H9 (cell line): ENCODE measurements around the gene LRMDA. TPM values are rescaled to one million over a fixed set of nuclear protein-coding genes. Genes with fewer than 3 reads are reported as not detected.

Source experiments
- DNase-seq: peaks from one replicate; pipeline ENCODE4 v3.0.0-alpha.2; 2017
- H2AFZ ChIP-seq: one replicate; pipeline ENCODE4 v1.6.1; 2013; ENCODE audit warnings: mild to moderate bottlenecking, low read length, control low read depth, moderate library complexity
- H2AK5ac ChIP-seq: 2 replicates; pipeline ENCODE4 v1.6.1; 2013; ENCODE audit warnings: low read length, control low read depth, mixed read lengths; ENCODE audit not compliant: insufficient read length
- H2BK120ac ChIP-seq: one replicate; pipeline ENCODE4 v1.6.1; 2013; ENCODE audit warnings: low read depth, mild to moderate bottlenecking, low read length, control low read depth, inconsistent platforms; ENCODE audit not compliant: poor library complexity, severe bottlenecking
- H2BK12ac ChIP-seq: 2 replicates; pipeline ENCODE4 v1.6.1; 2013; ENCODE audit warnings: low read length, control low read depth, mixed read lengths, low read depth; ENCODE audit not compliant: insufficient read length
- H2BK15ac ChIP-seq: 2 replicates; pipeline ENCODE4 v1.6.1; 2013; ENCODE audit warnings: low read depth, low read length, control low read depth
- H2BK20ac ChIP-seq: one replicate; pipeline ENCODE4 v1.6.1; 2013; ENCODE audit warnings: low read depth, mild to moderate bottlenecking, low read length, control low read depth, inconsistent platforms; ENCODE audit not compliant: poor library complexity, severe bottlenecking
- H2BK5ac ChIP-seq: 2 replicates; pipeline ENCODE4 v1.6.1; 2013; ENCODE audit warnings: low read length, control low read depth, mixed read lengths; ENCODE audit not compliant: insufficient read length
- H3K14ac ChIP-seq: 2 replicates; pipeline ENCODE4 v1.6.1; 2013; ENCODE audit warnings: low read length, control low read depth; ENCODE audit not compliant: insufficient read depth
- H3K18ac ChIP-seq: 2 replicates; pipeline ENCODE4 v1.6.1; 2013; ENCODE audit warnings: low read depth, mild to moderate bottlenecking, mixed read lengths, low read length, control low read depth; ENCODE audit not compliant: insufficient read length
- H3K23ac ChIP-seq: 2 replicates; pipeline ENCODE4 v1.6.1; 2013; ENCODE audit warnings: low read length, control low read depth, mixed read lengths, low read depth; ENCODE audit not compliant: insufficient read length
- H3K23me2 ChIP-seq: 2 replicates; pipeline ENCODE4 v1.6.1; 2013; ENCODE audit warnings: low read depth, mild to moderate bottlenecking, mixed read lengths, low read length, control low read depth; ENCODE audit not compliant: insufficient read length, poor library complexity, severe bottlenecking
- H3K27ac ChIP-seq: 2 replicates; pipeline ENCODE4 v1.5.1; 2013; ENCODE audit warnings: low read length, control low read depth, mixed read lengths, low read depth; ENCODE audit not compliant: insufficient read length
- H3K27me3 ChIP-seq: 2 replicates; pipeline ENCODE4 v1.6.1; 2013; ENCODE audit warnings: low read length, control low read depth, inconsistent platforms; ENCODE audit not compliant: insufficient read depth
- H3K4ac ChIP-seq: 2 replicates; pipeline ENCODE4 v1.6.1; 2013; ENCODE audit warnings: low read depth, mild to moderate bottlenecking, control low read depth, inconsistent platforms, low read length, moderate library complexity
- H3K4me1 ChIP-seq: 2 replicates; pipeline ENCODE4 v1.6.1; 2013; ENCODE audit warnings: low read length, control low read depth, inconsistent platforms; ENCODE audit not compliant: insufficient read depth
- H3K4me2 ChIP-seq: 2 replicates; pipeline ENCODE4 v1.6.1; 2013; ENCODE audit warnings: low read length, control low read depth, mixed read lengths; ENCODE audit not compliant: insufficient read length, insufficient read depth
- H3K56ac ChIP-seq: 2 replicates; pipeline ENCODE4 v1.6.1; 2013; ENCODE audit warnings: low read depth, mild to moderate bottlenecking, mixed read lengths, low read length, control low read depth; ENCODE audit not compliant: insufficient read length
- H3K79me1 ChIP-seq: 2 replicates; pipeline ENCODE4 v1.6.1; 2013; ENCODE audit warnings: low read depth, mild to moderate bottlenecking, moderate library complexity, low read length, control low read depth, inconsistent platforms; ENCODE audit not compliant: insufficient read depth, poor library complexity, severe bottlenecking
- H3K79me2 ChIP-seq: 2 replicates; pipeline ENCODE4 v1.6.1; 2013; ENCODE audit warnings: low read length, control low read depth, inconsistent platforms; ENCODE audit not compliant: insufficient read depth
- H3K9ac ChIP-seq: 2 replicates; pipeline ENCODE4 v1.6.1; 2013; ENCODE audit warnings: low read length, control low read depth, mixed read lengths; ENCODE audit not compliant: insufficient read length; ENCODE audit errors: extremely low read depth
- H3K9me3 ChIP-seq: one replicate; pipeline ENCODE4 v1.6.1; 2013; ENCODE audit warnings: low read depth, low read length, inconsistent platforms; ENCODE audit not compliant: control insufficient read depth
- H3T11ph ChIP-seq: one replicate; pipeline ENCODE4 v1.6.1; 2013; ENCODE audit warnings: mild to moderate bottlenecking, low read length, control low read depth, inconsistent platforms
- H4K20me1 ChIP-seq: one replicate; pipeline ENCODE4 v1.6.1; 2013; ENCODE audit not compliant: control insufficient read depth, insufficient read length, insufficient read depth
- H4K5ac ChIP-seq: 2 replicates; pipeline ENCODE4 v1.6.1; 2013; ENCODE audit warnings: low read depth, mild to moderate bottlenecking, mixed read lengths, low read length, control low read depth; ENCODE audit not compliant: insufficient read length
- H4K8ac ChIP-seq: replicated peaks from 2 replicates; pipeline ENCODE4 v1.6.1; 2013; ENCODE audit warnings: low read length, control low read depth, mixed read lengths, low read depth; ENCODE audit not compliant: insufficient read length
- H4K91ac ChIP-seq: 2 replicates; pipeline ENCODE4 v1.6.1; 2013; ENCODE audit warnings: low read depth, mild to moderate bottlenecking, moderate library complexity, mixed read lengths, low read length, control low read depth; ENCODE audit not compliant: insufficient read length
- H3K27ac Mint-ChIP-seq, 3 experiments: 2 replicates in 2 of 3; 3 replicates in 1 of 3; pipeline ENCODE4 v1.8.0; 2020 to 2021; ENCODE audit warnings: mixed read lengths in 3 of 3, mild to moderate bottlenecking in 1 of 3, moderate library complexity in 1 of 3
- H3K27me3 Mint-ChIP-seq: 2 replicates; pipeline ENCODE4 v1.8.0; 2021; ENCODE audit warnings: low read depth, mild to moderate bottlenecking, moderate library complexity, mixed read lengths
- H3K36me3 Mint-ChIP-seq, 3 experiments: 2 replicates in 2 of 3; 3 replicates in 1 of 3; pipeline ENCODE4 v1.8.0; 2020 to 2021; ENCODE audit warnings: low read depth in 3 of 3, mixed read lengths in 3 of 3; ENCODE audit not compliant: insufficient read depth in 1 of 3
- H3K4me1 Mint-ChIP-seq, 2 experiments: 2 replicates each; pipeline ENCODE4 v1.8.0; 2020; ENCODE audit warnings: mixed read lengths in 2 of 2
- H3K4me3 Mint-ChIP-seq, 2 experiments: 2 replicates in 1 of 2; 3 replicates in 1 of 2; pipeline ENCODE4 v1.8.0; 2020 to 2021; ENCODE audit warnings: mild to moderate bottlenecking in 2 of 2, mixed read lengths in 2 of 2, moderate library complexity in 1 of 2
- H3K9me3 Mint-ChIP-seq, 2 experiments: 2 replicates in 1 of 2; 3 replicates in 1 of 2; pipeline ENCODE4 v1.8.0; 2020; ENCODE audit warnings: mild to moderate bottlenecking in 2 of 2, mixed read lengths in 2 of 2, moderate library complexity in 1 of 2
- CTCF ChIP-seq: fragments of 200-600 bp; sonication (generic); conservative IDR thresholded peaks from 3 replicates; pipeline ENCODE4 v1.8.0; 2021; ENCODE audit warnings: antibody characterized with exemption, mild to moderate bottlenecking
- WGBS: extraction: QIAGEN DNeasy Blood & Tissue Kit; methylation state at CpG from one replicate; pipeline ENCODE4 v1.1.7; 2013; ENCODE audit warnings: missing lambda C conversion rate, low lambda C conversion rate, mixed read lengths; ENCODE audit not compliant: insufficient read length; ENCODE audit errors: extremely low coverage; 5-methylcytosine and 5-hydroxymethylcytosine counted together
- total RNA-seq: library from RNA; stranded (reverse); gene quantifications from 2 replicates; pipeline ENCODE4 v1.2.1, GENCODE V29; 2021

The LRMDA gene
- total RNA-seq, 1 experiment from 2014 or later, result 1.8 TPM

GRCh38 chr10:75640381-75640780 is 209.0 kb downstream of the LRMDA start:
- H3K4me3 Mint-ChIP-seq, result no peak overlapping the region
- no peak overlapping the region for H3K56ac ChIP-seq
- no peaks in the 10 kb centered on the region for H3K9me3 Mint-ChIP-seq
- no peak overlapping the region for H3K9ac ChIP-seq
- H4K8ac ChIP-seq, result no peak overlapping the region
- H2BK5ac ChIP-seq, result no peak overlapping the region
- H3K4ac ChIP-seq, result no peak overlapping the region
- H3K4me1 ChIP-seq, result no peaks in the 10 kb centered on the region
- no peak overlapping the region for H2BK120ac ChIP-seq
- no peaks in the 10 kb centered on the region for H3K79me2 ChIP-seq
- H4K91ac ChIP-seq, result no peak overlapping the region
- WGBS, result no CpG with 5 or more reads among the region's 3 CpGs
- no peaks in the 10 kb centered on the region for H4K20me1 ChIP-seq
- no peaks in the 10 kb centered on the region for H3K9me3 ChIP-seq
- no peak overlapping the region for H3K27ac ChIP-seq
- no peak overlapping the region for H2AFZ ChIP-seq
- no peaks in the 10 kb centered on the region for H3K79me1 ChIP-seq
- no peaks in the 10 kb centered on the region for H3K4me1 Mint-ChIP-seq
- H2BK12ac ChIP-seq, result no peak overlapping the region
- H3K4me2 ChIP-seq, result no peak overlapping the region
- no peak overlapping the region for H3K27ac Mint-ChIP-seq
- no peak overlapping the region for H3K23ac ChIP-seq
- H2BK20ac ChIP-seq, result no peak overlapping the region
- H4K5ac ChIP-seq, result no peak overlapping the region
- H3T11ph ChIP-seq, result no peak overlapping the region
- no peaks in the 10 kb centered on the region for H3K27me3 ChIP-seq
- H3K27me3 Mint-ChIP-seq, result peaks cover 34% of the 10 kb centered on the region
- DNase-seq, result no peak
- no peak overlapping the region for H3K14ac ChIP-seq
- no peak overlapping the region for H2BK15ac ChIP-seq
- no peak for TF ChIP-seq CTCF
- no peaks in the 10 kb centered on the region for H3K36me3 Mint-ChIP-seq
- H2AK5ac ChIP-seq, result no peak overlapping the region
- no peaks in the 10 kb centered on the region for H3K23me2 ChIP-seq
- H3K18ac ChIP-seq, result no peak overlapping the region
